ENCODE measurements around the gene CDH13. TPM values are rescaled to one million over a fixed set of nuclear protein-coding genes. Genes with fewer than 3 reads are reported as not detected.

Gene CDH13
- total and polyA plus RNA-seq, 2 of the 8 experiments (the other 6 are each of a cell fraction or from before 2014, with no cell fraction given), result 2.3 to 2.4 TPM

- Histone ChIP-seq H4K91ac (replicated peaks; ENCODE audit: insufficient read length, low read length) (no peak overlapping the region), H3K9ac (replicated peaks in 1 of 4; ENCODE audit: extremely low read depth in 1 of 4, low read depth in 3 of 4, low read length in 3 of 4) (no peak overlapping the region), H4K20me1 (replicated peaks in 1 of 2; ENCODE audit: control insufficient read depth in 1 of 2, insufficient read depth in 2 of 2, low read length in 2 of 2) (no peaks in the 10 kb centered on the region), H2BK20ac (ENCODE audit: low read length) (no peak overlapping the region), H3K9me3 (ENCODE audit: insufficient read depth in 2 of 2, low read depth in 1 of 2, low read length in 1 of 2) (no peaks in the 10 kb centered on the region), H3K4me1 (replicated peaks in 1 of 4; ENCODE audit: control insufficient read depth in 3 of 4, insufficient read depth in 4 of 4, low read length in 3 of 4) (peaks cover 0 to 4% (median 0%) of the 10 kb centered on the region in 4 experiments; a peak in 2 of 7 replicates), H2BK12ac (ENCODE audit: low read depth, low read length) (no peak overlapping the region), H3K18ac (ENCODE audit: extremely low read depth, low read length) (no peak overlapping the region), H3K79me1 (ENCODE audit: low read depth, low read length) (no peaks in the 10 kb centered on the region), H3K4me2 (ENCODE audit: insufficient read depth in 1 of 2, low read depth in 2 of 2, low read length in 2 of 2) (no peak overlapping the region), H3K79me2 (ENCODE audit: control insufficient read depth in 1 of 2, insufficient read depth in 2 of 2, low read length in 2 of 2) (no peaks in the 10 kb centered on the region), H3K27ac (ENCODE audit: low read depth, low read length) (no peak overlapping the region), H2AK5ac (ENCODE audit: low read depth, low read length) (no peak overlapping the region), H2BK5ac (ENCODE audit: low read depth, low read length) (no peak overlapping the region), H3K4ac (replicated peaks; ENCODE audit: insufficient read length, low read depth, low read length) (no peak overlapping the region), H3K56ac (replicated peaks; ENCODE audit: insufficient read length, low read depth, low read length) (no peak overlapping the region), H2BK15ac (ENCODE audit: low read length) (no peak overlapping the region), H3K4me3 (ENCODE audit: extremely low read depth in 1 of 4, insufficient read depth in 2 of 4, low read depth in 3 of 4, low read length in 4 of 4) (no peak overlapping the region), H3K23ac (ENCODE audit: insufficient read length) (no peak overlapping the region), H4K8ac (ENCODE audit: extremely low read depth, insufficient read depth, low read length) (no peak overlapping the region), H3K36me3 (ENCODE audit: control insufficient read depth in 2 of 4, insufficient read depth in 4 of 4, low read length in 3 of 4) (no peaks in the 10 kb centered on the region), H3K14ac (ENCODE audit: insufficient read length) (no peak overlapping the region), H3K23me2 (ENCODE audit: low read depth, low read length) (no peaks in the 10 kb centered on the region), H2AFZ (ENCODE audit: low read length) (no peak overlapping the region), H3K27me3 (replicated peaks in 1 of 4; ENCODE audit: control insufficient read depth in 3 of 4, extremely low read depth in 1 of 4, insufficient read depth in 3 of 4, low read length in 3 of 4) (no peaks in the 10 kb centered on the region), H4K5ac (ENCODE audit: insufficient read length, low read depth, low read length) (no peak overlapping the region), H2BK120ac (replicated peaks; ENCODE audit: low read depth, low read length) (no peak overlapping the region)
- FAIRE-seq (no peak), DNase-seq (ENCODE audit: low read depth in 1 of 2, low spot score in 2 of 2) (no peak)
- ChIA-PET POLR2A (ENCODE audit: partially characterized antibody) (no interaction called here), CTCF (ENCODE audit: partially characterized antibody) (interaction anchor here (1.0 to 1.6 kb wide), 3 partner anchors 13 to 295 kb away, joined by 3 to 6 read pairs (median 3); no protein-coding TSS in a partner anchor)
- TF ChIP-seq RFX5 (IDR thresholded peaks at IDR 0.05; ENCODE audit: borderline replicate concordance, low read depth, low read length) (no peak), SIX5 (IDR thresholded peaks at IDR 0.05; ENCODE audit: low read depth, low read length) (no peak), EZH2 (IDR thresholded peaks at IDR 0.05; ENCODE audit: low read depth, low read length, severe bottlenecking) (no peak), TAF1 (IDR thresholded peaks at IDR 0.05; ENCODE audit: low read depth, low read length) (no peak), KDM5A (IDR thresholded peaks at IDR 0.05; ENCODE audit: low read length) (no peak), MAFK (IDR thresholded peaks at IDR 0.05; ENCODE audit: low read depth, low read length) (no peak), HDAC2 (IDR thresholded peaks at IDR 0.05; ENCODE audit: borderline replicate concordance in 1 of 2, low read depth in 2 of 2, low read length in 2 of 2) (no peak)
- 91% methylated on average over 2 of the region's 2 CpGs; no CpG with 5 or more reads in 1 of the 2 experiments for WGBS, 2 experiments (ENCODE audit: extremely low coverage in 1 of 2, insufficient coverage in 1 of 2, insufficient read length in 1 of 2, insufficient replicate concordance in 2 of 2, low coverage in 1 of 2, low lambda C conversion rate in 2 of 2, missing lambda C conversion rate in 1 of 2)
Observed at GRCh38 chr16:82751020-82751419, 124.3 kb downstream of the CDH13 start.
